Nephron (organoid): ENCODE measurements around the gene UBB.

Experiments used
- H3K27ac Mint-ChIP-seq, 3 experiments: 2 replicates each; pipeline ENCODE4 v1.8.0; 2020; ENCODE audit warnings: mixed read lengths in 3 of 3, mild to moderate bottlenecking in 2 of 3, moderate library complexity in 1 of 3
- H3K27me3 Mint-ChIP-seq: 2 replicates; pipeline ENCODE4 v1.8.0; 2021; ENCODE audit warnings: low read depth, mild to moderate bottlenecking, moderate library complexity, mixed read lengths
- H3K36me3 Mint-ChIP-seq: 2 replicates; pipeline ENCODE4 v1.8.0; 2020; ENCODE audit warnings: low read depth, mixed read lengths
- H3K4me1 Mint-ChIP-seq: 2 replicates; pipeline ENCODE4 v1.8.0; 2020; ENCODE audit warnings: mixed read lengths
- H3K4me3 Mint-ChIP-seq, 3 experiments: 2 replicates each; pipeline ENCODE4 v1.8.0; 2020; ENCODE audit warnings: mild to moderate bottlenecking in 3 of 3, mixed read lengths in 3 of 3, moderate library complexity in 2 of 3
- H3K9me3 Mint-ChIP-seq: 2 replicates; pipeline ENCODE4 v1.8.0; 2020; ENCODE audit warnings: mixed read lengths
- CTCF ChIP-seq, 3 experiments: fragments of 200-600 bp; sonication (generic); IDR thresholded peaks; one replicate each; pipeline ENCODE4 v1.5.0; 2021; ENCODE audit warnings: antibody characterized with exemption in 3 of 3; ENCODE audit not compliant: unreplicated experiment in 3 of 3

Gene UBB

GRCh38 chr17:16432017-16432416 is 51.1 kb downstream of the UBB start:
- Mint-ChIP-seq H3K36me3 (no peaks in the 10 kb centered on the region), H3K27me3 (no peaks in the 10 kb centered on the region), H3K4me3 (no peak overlapping the region), H3K4me1 (no peaks in the 10 kb centered on the region), H3K9me3 (no peaks in the 10 kb centered on the region), H3K27ac (no peak overlapping the region)
- no peak for TF ChIP-seq CTCF (IDR thresholded peaks at IDR 0.05; ENCODE audit: unreplicated experiment in 3 of 3)
